K562 (cell line): ENCODE data around the gene TSC22D2. TPM values are rescaled to one million over a fixed set of nuclear protein-coding genes. Genes with fewer than 3 reads are reported as not detected.

ENCODE experiments used
- ATAC-seq: fragments of 200-7000 bp; cut with Tn5 transposase; 3 replicates; pipeline ENCODE4 v1.9.1; 2020; ENCODE audit warnings: moderate library complexity
- BruUV-seq: library from RNA; stranded (reverse); fragments of 400-500 nt; replicated peaks from 2 replicates; lab custom pipeline; 2021; lab: Mats Ljungman, UMichigan
- CTCF ChIA-PET: fragments of 300-600 bp; formaldehyde crosslinking; extraction: SDS; loops from one replicate; lab custom pipeline; 2021; ENCODE audit warnings: low intra/inter-chr PET ratio; lab: Yijun Ruan, JAX
- POLR2A ChIA-PET: fragments of 300-600, 350-650 bp; sonication (Branson Sonifier 250); formaldehyde crosslinking; extraction: SDS; loops from one replicate; lab custom pipeline; 2021; ENCODE audit warnings: antibody characterized with exemption, inconsistent platforms; lab: Yijun Ruan, JAX
- DNase-seq, 4 experiments: peaks; one replicate each; pipeline versions ENCODE4 v3.0.0 to v3.0.0-alpha.2; 2011 to 2018; ENCODE audit warnings: low spot score in 3 of 4, mixed read lengths in 3 of 4; ENCODE audit errors: extremely low read depth in 1 of 4
- FAIRE-seq: peaks from 2 replicates; lab custom pipeline; 2011; peaks lifted over from hg19 to GRCh38; lab: Jason Lieb, UNC
- H2AFZ ChIP-seq: 2 replicates; pipeline ENCODE4 v1.6.0; 2011; ENCODE audit warnings: low read depth, low read length, control low read depth, inconsistent platforms
- H3K27ac ChIP-seq: fragments of 200-600 bp; 3 replicates; pipeline ENCODE4 v1.8.0; 2011; ENCODE audit warnings: low read depth, mild to moderate bottlenecking, control low read depth, inconsistent platforms, low read length, moderate library complexity, mixed read lengths; ENCODE audit errors: extremely low read depth
- H3K27me3 ChIP-seq, 2 experiments: fragments of 300-600 bp in 1 of 2; 2 replicates in 1 of 2; 3 replicates in 1 of 2; pipeline versions ENCODE4 v1.6.0 to v1.8.0; 2011; ENCODE audit warnings: inconsistent platforms in 2 of 2, low read length in 2 of 2, mild to moderate bottlenecking in 1 of 2, mixed read lengths in 1 of 2, moderate library complexity in 1 of 2; ENCODE audit not compliant: control insufficient read depth in 2 of 2, insufficient read depth in 2 of 2
- H3K36me3 ChIP-seq: fragments of 300-600 bp; 3 replicates; pipeline ENCODE4 v1.8.0; 2011; ENCODE audit warnings: mild to moderate bottlenecking, low read length, inconsistent platforms; ENCODE audit not compliant: control insufficient read depth, insufficient read depth
- H3K4me1 ChIP-seq, 2 experiments: fragments of 200-600 bp in 1 of 2; replicated peaks in 1 of 2; 2 replicates in 1 of 2; 3 replicates in 1 of 2; pipeline versions ENCODE4 v1.5.1 to v1.8.0; 2011; ENCODE audit warnings: inconsistent platforms in 2 of 2, low read length in 2 of 2, mild to moderate bottlenecking in 1 of 2, mixed read lengths in 1 of 2, moderate library complexity in 1 of 2; ENCODE audit not compliant: control insufficient read depth in 2 of 2, insufficient read depth in 2 of 2
- H3K4me2 ChIP-seq: 2 replicates; pipeline ENCODE4 v1.6.1; 2011; ENCODE audit warnings: low read length, control low read depth, inconsistent platforms, mixed read lengths; ENCODE audit not compliant: insufficient read depth
- H3K4me3 ChIP-seq: fragments of 200-600 bp; sonication (generic), shearing (Covaris generic); 2 replicates; pipeline ENCODE4 v1.5.1; 2016; ENCODE audit warnings: control low read depth, inconsistent platforms
- H3K79me2 ChIP-seq: fragments of 200-600 bp; 3 replicates; pipeline ENCODE4 v1.8.0; 2011; ENCODE audit warnings: low read length, inconsistent platforms; ENCODE audit not compliant: control insufficient read depth, insufficient read depth
- H3K9ac ChIP-seq, 2 experiments: 2 replicates each; pipeline versions ENCODE4 v1.6.0 to v1.6.1; 2011; ENCODE audit warnings: low read depth in 2 of 2, low read length in 2 of 2, control low read depth in 1 of 2, inconsistent platforms in 1 of 2, mild to moderate bottlenecking in 1 of 2, mixed read lengths in 1 of 2; ENCODE audit not compliant: insufficient read depth in 1 of 2
- H3K9me1 ChIP-seq: one replicate; pipeline ENCODE4 v1.6.0; 2011; ENCODE audit warnings: inconsistent platforms, mild to moderate bottlenecking, low read length, moderate library complexity; ENCODE audit not compliant: control insufficient read depth, insufficient read depth
- H3K9me3 ChIP-seq: replicated peaks from 2 replicates; pipeline ENCODE4 v1.5.1; 2011; ENCODE audit warnings: low read depth, low read length, inconsistent platforms; ENCODE audit not compliant: control insufficient read depth, insufficient read depth
- H4K20me1 ChIP-seq: replicated peaks from 2 replicates; pipeline ENCODE4 v1.6.1; 2011; ENCODE audit warnings: low read length, inconsistent platforms, mixed read lengths; ENCODE audit not compliant: control insufficient read depth, insufficient read depth
- CEBPB ChIP-seq: fragments of 450-650 bp; IDR thresholded peaks from 2 replicates; pipeline ENCODE4 v1.6.1; 2016; ENCODE audit warnings: missing genetic modification characterization, missing compliant biosample characterization
- ETV6 ChIP-seq, 3 experiments: fragments of 150-350 bp in 1 of 3; sonication (generic) in 1 of 3; formaldehyde crosslinking in 1 of 3; IDR thresholded peaks; 2 replicates each; pipeline versions ENCODE4 v1.6.1 to v1.8.0; 2014 to 2022; ENCODE audit warnings: borderline replicate concordance in 2 of 3, low read depth in 2 of 3, antibody characterized with exemption in 1 of 3, low read length in 1 of 3, mild to moderate bottlenecking in 1 of 3, missing genetic modification reagents in 1 of 3
- KLF6 ChIP-seq: fragments of 250-450 bp; sonication (Bioruptor Pico); IDR thresholded peaks from 2 replicates; pipeline ENCODE4 v1.4.0; 2020; ENCODE audit warnings: mild to moderate bottlenecking, moderate library complexity, borderline replicate concordance
- NFE2 ChIP-seq: IDR thresholded peaks from 2 replicates; pipeline ENCODE4 v1.6.1; 2014; ENCODE audit warnings: antibody characterized with exemption, low read depth
- SIN3A ChIP-seq, 2 experiments: fragments of 150-350 bp in 1 of 2; IDR thresholded peaks; 2 replicates each; pipeline ENCODE4 v1.6.1; 2011 to 2016; ENCODE audit warnings: borderline replicate concordance in 2 of 2, low read depth in 2 of 2, low read length in 2 of 2, mild to moderate bottlenecking in 2 of 2, moderate library complexity in 2 of 2; ENCODE audit not compliant: control insufficient read depth in 1 of 2
- TBP ChIP-seq: optimal IDR thresholded peaks from 2 replicates; pipeline ENCODE3; 2011; ENCODE audit warnings: low read depth, low read length, improper control_type of control experiment
- ZNF253 ChIP-seq: fragments of 250-450 bp; sonication (Bioruptor Pico); conservative IDR thresholded peaks from 2 replicates; pipeline ENCODE4 v1.6.1; 2021; ENCODE audit warnings: mild to moderate bottlenecking
- WGBS: fragments of 100-300 bp; shearing (Covaris generic); methylation state at CpG from one replicate; pipeline ENCODE4 v1.1.6; 2016; ENCODE audit warnings: low coverage, mixed read lengths; ENCODE audit not compliant: insufficient coverage; ENCODE audit errors: missing lambda C conversion rate; 5-methylcytosine and 5-hydroxymethylcytosine counted together
- in situ Hi-C: fragments of 300-500 bp; cut with MboI; formaldehyde crosslinking; loops from 4 replicates; pipeline ENCODE4 v1.15.0; 2018; ENCODE audit warnings: inconsistent platforms, mixed read lengths
- intact Hi-C: fragments of 100-400 bp; cut with micrococcal nuclease; formaldehyde crosslinking; loops from 2 replicates; pipeline ENCODE4 v1.14.2; 2022
- polyA plus RNA-seq, 8 experiments: library from polyadenylated mRNA; depleted of rRNA in 4 of 8; stranded (reverse) in 5 of 8; unstranded in 3 of 8; fragments of >200 nt; fragmentation: Nextera tagmentation in 2 of 8; fragmentation: Illumina TruSeq in 1 of 8; extraction: Ambion mirVana in 2 of 8; extraction: Trizol in 1 of 8; gene quantifications; 2 replicates each; pipeline versions ENCODE4 v1.2.1 to v1.2.3, GENCODE V29; 2011 to 2014; ENCODE audit warnings: inconsistent platforms in 1 of 8, missing spikeins in 1 of 8
- total RNA-seq, 7 experiments: library from RNA; depleted of rRNA in 6 of 7; stranded (reverse); fragments of >200 nt in 6 of 7; fragmentation: Illumina TruSeq in 2 of 7; extraction: Trizol in 2 of 7; gene quantifications; 2 replicates each; pipeline versions ENCODE4 v1.2.1 to v1.2.3, GENCODE V29; 2011 to 2021; ENCODE audit warnings: low replicate concordance in 1 of 7
- TF ChIP-seq, protein P1 (sequence below), 2 experiments: fragments of 450-650 bp; formaldehyde crosslinking in 1 of 2; IDR thresholded peaks; 2 replicates each; pipeline versions ENCODE4 v1.4.0 to v1.6.1; 2014 to 2020; ENCODE audit warnings: mild to moderate bottlenecking in 2 of 2, borderline replicate concordance in 1 of 2, low read depth in 1 of 2
- TF ChIP-seq, protein P2 (sequence below), 2 experiments: fragments of 450-650 bp; conservative IDR thresholded peaks; 2 replicates each; pipeline ENCODE4 v1.6.1; 2017; ENCODE audit warnings: mild to moderate bottlenecking in 2 of 2, moderate library complexity in 2 of 2

The TSC22D2 gene
- total and polyA plus RNA-seq, 9 of the 15 experiments (the other 6 are each of a cell fraction or from before 2014, with no cell fraction given), result 5.5 to 44.0 (median 19.3) TPM

DNA sequence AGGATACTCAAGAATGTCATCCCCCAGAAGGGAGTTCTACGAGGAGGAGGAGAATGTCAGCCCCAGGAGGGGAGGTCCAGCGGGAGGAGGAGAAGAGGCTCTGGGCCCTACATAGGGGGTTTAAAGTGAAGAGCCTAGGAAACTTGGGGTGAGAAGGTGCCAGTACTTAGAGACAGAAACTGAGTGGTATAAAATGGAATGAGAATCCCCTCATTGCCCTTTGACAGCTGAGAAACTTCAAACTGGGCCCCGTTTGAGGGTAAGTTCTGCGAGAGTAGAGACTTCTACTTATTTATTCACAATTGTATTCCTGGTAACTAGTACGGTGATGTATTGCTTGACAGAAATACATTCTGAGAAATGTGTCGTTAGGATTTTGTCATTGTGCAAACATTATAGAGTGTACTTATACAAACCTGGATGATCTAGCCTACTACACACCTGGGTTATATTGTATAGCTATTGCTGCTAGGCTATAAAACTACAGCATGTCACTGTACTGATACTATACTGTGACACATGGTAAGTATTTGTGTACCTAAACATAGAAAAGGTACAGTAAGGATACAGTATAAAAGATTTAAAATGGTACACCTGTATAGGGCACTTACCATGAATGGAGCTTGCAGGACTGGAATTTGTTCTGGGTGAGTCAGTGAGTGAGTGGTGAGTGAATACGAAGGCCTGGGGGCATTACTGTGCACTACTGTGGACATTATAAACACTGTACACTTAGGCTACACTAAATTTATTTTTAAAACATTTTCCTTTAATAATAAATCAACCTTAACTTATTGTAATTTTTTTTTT lies 62.0 kb downstream of the TSC22D2 start:
- Histone ChIP-seq H3K27me3 (no peaks in the 10 kb centered on the region), H3K9me3 (no peaks in the 10 kb centered on the region), H3K4me2 (peak overlapping the region; percentile 75), H3K9me1 (no peaks in the 10 kb centered on the region), H3K79me2 (no peaks in the 10 kb centered on the region; the same call in 2 of the 3 replicates), H3K36me3 (no peaks in the 10 kb centered on the region), H3K9ac (peak overlapping the region; percentile 68 to 75; a peak in 3 of 4 replicates), H4K20me1 (no peaks in the 10 kb centered on the region), H2AFZ (peak overlapping the region; percentile 94), H3K4me3 (no peak overlapping the region; the same call in 1 of the 2 replicates), H3K27ac (peak overlapping the region; percentile 93), H3K4me1 (peaks cover 15 to 31% of the 10 kb centered on the region in 2 experiments; a peak in 4 of 5 replicates)
- intact Hi-C loops, result no loop called here
- 22% methylated on average over 7 of the region's 7 CpGs for WGBS
- TSS peak; percentile 51 for BruUV-seq
- ChIA-PET CTCF (no interaction called here), POLR2A (interaction anchor here (0.7 to 1.4 kb wide), 5 partner anchors 11 to 161 kb away, joined by 3 to 4 read pairs (median 4); no protein-coding TSS in a partner anchor)
- ATAC-seq, result peak; percentile 10
- in situ Hi-C loops, result loop anchor here (10.0 kb wide), 1 partner anchor 1395 kb away; no protein-coding TSS in a partner anchor
- no peak for FAIRE-seq
- no peak for DNase-seq
- TF ChIP-seq, protein P1, sequence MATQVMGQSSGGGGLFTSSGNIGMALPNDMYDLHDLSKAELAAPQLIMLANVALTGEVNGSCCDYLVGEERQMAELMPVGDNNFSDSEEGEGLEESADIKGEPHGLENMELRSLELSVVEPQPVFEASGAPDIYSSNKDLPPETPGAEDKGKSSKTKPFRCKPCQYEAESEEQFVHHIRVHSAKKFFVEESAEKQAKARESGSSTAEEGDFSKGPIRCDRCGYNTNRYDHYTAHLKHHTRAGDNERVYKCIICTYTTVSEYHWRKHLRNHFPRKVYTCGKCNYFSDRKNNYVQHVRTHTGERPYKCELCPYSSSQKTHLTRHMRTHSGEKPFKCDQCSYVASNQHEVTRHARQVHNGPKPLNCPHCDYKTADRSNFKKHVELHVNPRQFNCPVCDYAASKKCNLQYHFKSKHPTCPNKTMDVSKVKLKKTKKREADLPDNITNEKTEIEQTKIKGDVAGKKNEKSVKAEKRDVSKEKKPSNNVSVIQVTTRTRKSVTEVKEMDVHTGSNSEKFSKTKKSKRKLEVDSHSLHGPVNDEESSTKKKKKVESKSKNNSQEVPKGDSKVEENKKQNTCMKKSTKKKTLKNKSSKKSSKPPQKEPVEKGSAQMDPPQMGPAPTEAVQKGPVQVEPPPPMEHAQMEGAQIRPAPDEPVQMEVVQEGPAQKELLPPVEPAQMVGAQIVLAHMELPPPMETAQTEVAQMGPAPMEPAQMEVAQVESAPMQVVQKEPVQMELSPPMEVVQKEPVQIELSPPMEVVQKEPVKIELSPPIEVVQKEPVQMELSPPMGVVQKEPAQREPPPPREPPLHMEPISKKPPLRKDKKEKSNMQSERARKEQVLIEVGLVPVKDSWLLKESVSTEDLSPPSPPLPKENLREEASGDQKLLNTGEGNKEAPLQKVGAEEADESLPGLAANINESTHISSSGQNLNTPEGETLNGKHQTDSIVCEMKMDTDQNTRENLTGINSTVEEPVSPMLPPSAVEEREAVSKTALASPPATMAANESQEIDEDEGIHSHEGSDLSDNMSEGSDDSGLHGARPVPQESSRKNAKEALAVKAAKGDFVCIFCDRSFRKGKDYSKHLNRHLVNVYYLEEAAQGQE (IDR thresholded peaks at IDR 0.05; ENCODE audit: borderline replicate concordance), result no peak
- TF ChIP-seq, protein P1 (CRISPR knock-in tag; IDR thresholded peaks at IDR 0.05; ENCODE audit: low read depth), result no peak
- TF ChIP-seq KLF6 (CRISPR knock-in tag) (no peak), SIN3A (IDR thresholded peaks at IDR 0.05; ENCODE audit: borderline replicate concordance in 2 of 2, control insufficient read depth in 1 of 2, low read depth in 2 of 2, low read length in 2 of 2) (0 out of 4 replicates have a peak, but pooled peaks of 1 of the 2 experiments have one; percentile 24), ETV6 (IDR thresholded peaks at IDR 0.05; ENCODE audit: borderline replicate concordance in 1 of 2, low read depth in 2 of 2, low read length in 1 of 2) (0 out of 4 replicates have a peak, but pooled peaks of 1 of the 2 experiments have one; percentile 50), ETV6 (CRISPR knock-in tag; IDR thresholded peaks at IDR 0.05; ENCODE audit: borderline replicate concordance) (no peak), TBP (peak; percentile 36), ZNF253 (no peak), CEBPB (tag) (no peak), NFE2 (no peak)
- TF ChIP-seq, protein P2, sequence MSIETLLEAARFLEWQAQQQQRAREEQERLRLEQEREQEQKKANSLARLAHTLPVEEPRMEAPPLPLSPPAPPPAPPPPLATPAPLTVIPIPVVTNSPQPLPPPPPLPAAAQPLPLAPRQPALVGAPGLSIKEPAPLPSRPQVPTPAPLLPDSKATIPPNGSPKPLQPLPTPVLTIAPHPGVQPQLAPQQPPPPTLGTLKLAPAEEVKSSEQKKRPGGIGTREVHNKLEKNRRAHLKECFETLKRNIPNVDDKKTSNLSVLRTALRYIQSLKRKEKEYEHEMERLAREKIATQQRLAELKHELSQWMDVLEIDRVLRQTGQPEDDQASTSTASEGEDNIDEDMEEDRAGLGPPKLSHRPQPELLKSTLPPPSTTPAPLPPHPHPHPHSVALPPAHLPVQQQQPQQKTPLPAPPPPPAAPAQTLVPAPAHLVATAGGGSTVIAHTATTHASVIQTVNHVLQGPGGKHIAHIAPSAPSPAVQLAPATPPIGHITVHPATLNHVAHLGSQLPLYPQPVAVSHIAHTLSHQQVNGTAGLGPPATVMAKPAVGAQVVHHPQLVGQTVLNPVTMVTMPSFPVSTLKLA (conservative IDR thresholded peaks at IDR 0.05), result peak; percentile 5 to 10; a peak in 1 of 4 replicates
